MM.1S (cell line): ENCODE measurements around the gene GFI1B.

ENCODE experiments used
- CTCF ChIP-seq: fragments of 300-600 bp; sonication (generic); IDR thresholded peaks from 2 replicates; pipeline ENCODE4 v1.5.1; 2016; ENCODE audit warnings: antibody characterized with exemption, low read length, mixed read lengths
- EZH2 ChIP-seq: fragments of 300-600 bp; sonication (generic); optimal IDR thresholded peaks from 2 replicates; pipeline ENCODE3; 2017; ENCODE audit warnings: low read depth, mild to moderate bottlenecking, antibody characterized with exemption, low read length, mixed read lengths
- EZH2phosphoT487 ChIP-seq: fragments of 300-600 bp; sonication (generic); IDR thresholded peaks from 2 replicates; pipeline ENCODE4 v1.6.1; 2018; ENCODE audit warnings: antibody characterized with exemption, low read length

- TF ChIP-seq CTCF (no peak), EZH2 (no peak), EZH2phosphoT487 (no peak)
Measured at GRCh38 chr9:133032171-133032570, 53.7 kb downstream of the GFI1B start.
